GM21423 (cell line): ENCODE data around the gene SLC35D1.
"Not testable (repeated sequence)": the region's sequence is repeated elsewhere in the genome, so short reads cannot be mapped to it uniquely, and the experiment has no call there.

Experiments used
- ATAC-seq: cut with Tn5 transposase; IDR thresholded peaks from one replicate; pipeline ENCODE4 v1.9.1; 2021; ENCODE audit warnings: mild to moderate bottlenecking, moderate library complexity; ENCODE audit not compliant: unreplicated experiment

The SLC35D1 gene

DNA sequence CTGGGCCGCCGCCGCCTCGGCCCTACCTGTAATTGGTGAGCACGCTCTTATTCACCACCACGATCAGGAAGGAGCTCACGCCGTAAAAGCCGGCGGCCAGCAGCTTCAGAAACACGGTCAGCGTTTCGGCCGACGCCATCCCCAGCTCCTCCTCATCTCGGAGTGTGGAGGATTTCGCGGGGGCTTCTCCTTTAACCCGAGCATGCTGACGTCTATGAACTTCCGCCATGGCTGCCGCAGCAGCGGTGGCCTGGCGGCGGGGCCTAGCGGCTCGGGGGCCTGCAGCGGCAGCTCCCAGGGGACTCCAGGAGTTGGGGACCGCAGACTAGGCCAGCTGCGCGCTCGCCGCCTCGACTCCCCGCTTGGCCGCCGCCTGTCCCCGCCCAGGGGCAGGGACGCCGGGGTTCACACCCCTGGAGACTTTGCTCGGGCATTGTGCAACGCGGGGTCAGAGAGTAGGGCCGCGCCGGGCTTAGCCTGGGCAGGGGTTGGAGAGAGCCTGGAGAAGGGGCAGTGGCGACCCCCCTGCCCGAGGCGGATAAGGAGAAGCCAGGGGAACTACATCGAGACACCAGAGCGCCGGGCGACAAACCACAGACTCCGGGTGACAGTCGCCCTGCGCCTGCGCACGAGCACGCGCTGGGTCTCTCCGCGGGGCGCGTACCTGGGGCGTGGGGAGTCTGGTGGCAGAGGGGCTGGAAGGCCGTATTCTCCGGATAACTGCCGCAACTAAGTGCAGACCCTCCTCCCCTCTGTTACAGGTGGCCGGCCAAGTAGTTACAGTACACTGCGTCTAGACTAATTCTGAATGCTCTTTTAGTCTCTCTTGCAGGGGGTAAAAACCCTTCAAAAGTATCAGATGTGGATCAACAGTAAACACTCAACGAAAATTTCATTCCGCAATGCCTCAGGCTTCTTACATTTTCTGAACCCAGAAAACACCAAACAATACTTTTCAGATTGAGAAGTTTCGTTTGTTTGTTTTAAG is at the start of gene SLC35D1:
SLC35D1 (minus strand) TSS at position 364 of the 988 bp plus-strand sequence; CDS start at position 229, 135 bp downstream.
- peak; percentile 83 for ATAC-seq

DNA sequence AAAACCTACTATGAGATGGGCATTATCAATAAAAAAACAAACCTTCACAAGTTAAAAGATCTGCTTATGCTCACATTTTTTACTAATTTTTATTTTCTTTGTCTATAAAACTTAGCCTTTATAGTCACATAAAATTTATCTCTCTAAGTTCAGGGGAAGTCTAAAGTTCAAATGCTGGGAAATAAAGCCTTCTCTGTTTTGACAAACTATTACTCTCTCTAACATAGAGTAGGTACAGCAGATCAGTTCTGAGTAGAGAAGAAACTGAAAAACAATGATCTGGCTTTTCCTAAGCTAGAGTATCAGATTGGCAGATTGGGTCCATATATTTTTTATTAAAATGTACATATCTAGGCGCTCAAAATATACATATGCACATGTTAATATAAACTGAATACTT is 49.6 kb upstream of the SLC35D1 start:
- no peak for ATAC-seq

DNA sequence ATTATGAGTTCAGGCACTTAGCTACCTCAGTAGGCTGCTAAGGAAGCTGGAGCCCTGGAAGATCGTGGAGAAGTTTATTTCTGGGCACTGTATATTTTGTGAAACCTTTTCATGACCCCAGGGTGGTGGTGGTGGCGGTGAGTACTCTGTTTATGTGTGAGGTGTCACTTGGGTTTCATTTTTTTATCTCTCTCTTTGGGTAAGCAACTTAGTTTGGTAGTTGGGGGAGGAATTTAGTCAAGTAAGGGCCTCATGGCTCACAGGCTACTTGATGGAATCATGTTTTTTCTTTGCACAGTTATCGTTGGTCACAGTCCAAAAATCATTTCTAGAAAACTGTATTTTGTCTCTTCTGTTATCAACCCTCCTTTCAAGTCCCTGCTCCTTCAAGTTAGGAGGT is 46.9 kb upstream of the SLC35D1 start:
- no peak for ATAC-seq

DNA sequence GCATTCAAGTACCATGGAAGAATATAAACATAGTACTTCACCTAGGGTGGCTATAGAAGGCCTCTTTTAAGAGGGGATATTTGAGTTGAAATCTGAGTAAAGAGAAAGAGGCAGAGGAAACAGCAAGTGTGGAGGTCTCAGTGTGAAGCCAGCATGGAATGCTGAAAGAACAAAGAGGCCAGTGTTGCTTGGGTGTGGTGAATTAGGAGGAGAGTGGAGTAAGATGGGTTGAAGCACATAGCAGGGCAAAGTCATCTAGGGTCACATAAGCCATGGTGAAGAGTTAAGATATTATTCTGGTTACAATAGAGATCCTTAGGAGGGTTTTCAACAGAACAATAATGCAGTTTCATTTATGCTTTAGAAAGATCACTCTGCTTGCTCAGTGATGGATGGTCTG is 43.4 kb upstream of the SLC35D1 start:
- ATAC-seq = no peak

DNA sequence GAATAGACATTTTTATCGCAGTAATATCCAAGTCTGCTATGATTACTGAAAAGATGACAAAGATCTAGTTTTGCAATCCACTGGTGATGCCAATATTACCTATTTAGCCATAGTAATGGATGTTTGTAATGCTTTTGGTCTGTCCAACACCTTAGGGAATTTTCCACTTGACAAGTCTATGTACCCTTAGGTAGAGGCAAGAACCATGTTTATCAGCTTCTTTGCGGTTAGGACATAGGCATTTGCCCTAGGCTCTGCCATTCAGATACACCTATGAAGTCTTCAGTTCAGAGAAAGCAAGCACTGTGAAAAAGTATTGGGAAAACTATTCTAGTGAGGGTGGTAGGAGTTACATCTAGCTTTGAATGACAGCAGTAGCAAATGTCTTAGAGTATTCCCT is 40.2 kb upstream of the SLC35D1 start:
- ATAC-seq = no peak

DNA sequence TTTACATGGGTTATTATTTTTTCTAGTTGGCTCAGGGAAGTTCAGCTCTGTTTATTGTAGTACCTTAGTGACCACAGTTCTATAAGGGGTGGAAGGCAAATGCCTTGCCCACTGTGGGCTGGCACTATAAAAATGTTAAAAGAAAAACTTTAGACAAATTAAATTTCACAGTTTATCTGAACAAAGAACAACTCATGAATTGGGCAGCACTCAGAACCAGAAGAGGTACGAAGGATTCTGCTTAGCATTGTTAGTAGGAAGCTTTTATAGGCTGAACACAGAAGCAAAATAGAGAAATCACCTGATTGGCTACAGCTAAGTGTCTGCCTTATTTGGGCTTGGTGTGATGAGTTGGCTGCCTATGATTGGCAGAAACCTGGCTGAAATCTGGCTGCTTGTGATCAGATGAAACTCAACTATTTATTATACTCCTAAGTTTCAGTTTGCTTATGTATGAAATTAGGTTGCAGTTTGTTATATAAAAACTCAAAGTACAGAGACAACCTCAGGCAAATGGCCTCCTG is 35.8 kb upstream of the SLC35D1 start:
- ATAC-seq = no peak

DNA sequence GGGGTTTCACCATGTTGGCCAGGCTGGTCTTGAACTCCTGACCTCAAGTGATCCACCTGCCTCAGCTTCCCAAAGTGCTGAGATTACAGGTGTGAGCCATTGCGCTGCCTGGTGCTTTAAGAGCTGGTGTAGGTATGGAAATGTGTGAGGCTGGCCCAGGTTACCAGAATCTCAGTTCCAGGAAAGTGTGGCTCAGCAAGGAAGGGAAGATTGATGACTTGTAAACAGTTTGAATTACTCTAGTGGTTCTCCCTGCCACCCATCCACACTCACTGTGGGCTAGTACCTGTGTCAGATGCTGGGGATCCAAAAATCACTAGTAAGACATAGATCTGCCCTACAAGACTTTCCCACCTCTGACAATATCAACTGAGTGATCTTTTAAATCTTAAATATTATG is 34.5 kb upstream of the SLC35D1 start:
- ATAC-seq = no peak

DNA sequence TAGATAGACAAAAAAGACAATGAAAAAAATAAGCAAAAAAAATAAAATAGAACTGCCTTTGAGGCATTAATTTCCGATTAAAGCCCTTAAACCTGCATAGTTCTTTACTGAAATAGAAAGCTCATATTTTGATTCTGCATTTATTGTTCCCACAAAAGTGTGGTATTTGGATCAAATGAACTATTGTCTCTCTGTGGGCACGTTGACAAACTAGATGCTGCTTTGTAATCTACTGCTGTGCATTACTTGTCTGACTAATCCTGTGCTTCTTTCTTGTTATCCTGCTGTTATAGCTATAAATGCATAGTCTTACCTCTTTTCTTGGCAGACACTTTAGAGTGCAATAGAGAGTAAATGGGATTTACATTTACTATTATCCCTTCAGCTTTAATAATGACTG is 31.4 kb upstream of the SLC35D1 start:
- ATAC-seq = no peak

DNA sequence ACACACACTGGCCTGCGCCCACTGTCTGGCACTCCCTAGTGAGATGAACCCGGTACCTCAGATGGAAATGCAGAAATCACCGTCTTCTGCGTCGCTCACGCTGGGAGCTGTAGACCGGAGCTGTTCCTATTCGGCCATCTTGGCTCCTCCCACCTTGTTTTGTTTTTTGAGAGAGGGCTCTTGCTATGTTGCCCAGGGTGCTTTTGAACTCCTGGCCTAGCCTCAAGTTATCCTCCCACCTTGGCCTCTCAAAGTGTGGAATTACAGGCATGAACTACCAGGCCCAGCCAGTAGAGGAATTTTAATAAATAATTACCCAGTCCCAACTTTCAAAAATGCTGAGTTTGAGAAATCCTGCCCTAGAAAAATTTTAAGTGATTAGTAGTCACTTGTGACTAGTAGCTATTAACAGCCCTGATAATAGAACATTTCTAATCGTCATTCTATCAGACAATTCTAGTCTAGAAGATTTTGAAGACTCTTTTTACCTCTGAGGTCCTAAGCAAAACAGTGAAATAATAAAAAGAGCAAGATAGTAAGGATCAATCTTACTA is 30.9 kb upstream of the SLC35D1 start:
- ATAC-seq = no peak

DNA sequence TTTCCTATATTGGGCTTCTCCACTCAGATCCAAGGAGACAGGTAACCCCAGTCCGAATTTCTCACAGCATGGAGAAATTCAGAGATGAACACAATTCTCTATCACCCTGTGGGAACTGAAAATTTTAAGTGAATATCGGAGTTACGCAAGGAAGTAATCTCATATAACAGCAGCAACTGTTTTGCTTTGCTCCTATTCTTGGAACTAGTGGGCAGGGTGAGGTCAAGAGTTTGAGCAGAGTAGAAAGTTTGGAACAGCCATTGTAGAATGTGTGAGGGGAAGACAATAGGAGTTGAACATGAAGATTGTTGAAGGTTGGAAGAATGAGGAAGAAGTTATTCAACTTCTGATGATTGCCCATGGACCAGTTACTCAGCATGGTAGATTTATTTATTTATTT is 24.3 kb upstream of the SLC35D1 start:
- no peak for ATAC-seq

DNA sequence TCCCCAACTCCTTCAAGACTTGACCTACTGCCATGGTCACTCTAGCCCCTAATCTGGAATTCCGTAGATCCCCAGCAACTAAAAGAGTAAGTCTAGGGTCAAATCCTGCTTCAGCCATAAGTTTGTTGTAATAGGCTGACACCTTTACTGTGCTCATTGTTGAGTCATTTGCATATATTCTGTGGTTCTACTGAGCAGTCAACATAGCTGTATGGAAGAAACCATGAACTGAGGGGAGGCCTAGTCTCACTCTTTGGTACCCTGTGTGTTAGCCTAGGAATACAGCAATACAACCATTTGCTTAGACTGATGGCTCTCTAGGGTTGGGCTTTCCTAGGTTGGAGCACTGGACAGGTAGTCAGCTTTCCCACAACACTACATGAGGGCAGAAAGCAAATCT is 23.6 kb upstream of the SLC35D1 start:
- no peak for ATAC-seq

DNA sequence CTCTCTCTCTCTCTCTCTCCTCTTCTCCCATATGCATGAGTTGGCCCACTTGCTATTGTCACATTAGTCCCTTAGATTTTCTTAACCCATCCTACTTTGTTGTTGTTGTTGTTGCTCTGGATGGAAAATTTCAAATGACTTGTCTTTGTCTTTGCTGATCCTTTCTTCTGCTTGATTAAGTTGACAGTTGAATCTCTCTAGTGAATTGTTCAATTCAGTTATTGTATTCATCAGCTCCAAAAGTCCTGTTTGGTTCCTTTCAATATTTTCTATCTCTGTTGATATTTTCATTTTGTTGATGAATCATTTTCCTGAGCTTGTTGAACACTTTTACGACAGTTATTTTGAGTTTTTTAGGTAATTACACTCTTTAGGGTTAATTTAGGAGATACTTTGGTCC is 18.8 kb upstream of the SLC35D1 start:
- ATAC-seq = no peak

DNA sequence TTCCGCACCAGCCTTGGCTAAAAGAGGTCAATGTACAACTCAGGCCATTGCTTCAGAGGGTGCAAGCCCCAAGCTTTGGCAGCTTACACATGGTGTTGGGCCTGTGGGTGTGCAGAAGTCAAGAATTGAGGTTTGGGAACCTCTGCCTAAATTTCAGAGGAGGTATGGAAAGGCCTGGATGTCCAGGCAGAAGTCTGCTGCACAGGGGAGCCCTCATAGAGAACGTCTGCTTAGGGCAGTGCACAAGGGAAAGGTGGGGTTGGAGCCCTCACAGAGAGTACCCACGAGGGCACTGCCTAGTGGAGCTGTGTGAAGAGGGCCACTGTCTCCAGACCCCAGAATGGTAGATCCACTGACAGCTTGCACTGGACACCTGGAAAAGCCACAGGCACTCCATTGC is 13.7 kb upstream of the SLC35D1 start:
- not testable (repeated sequence) for ATAC-seq

DNA sequence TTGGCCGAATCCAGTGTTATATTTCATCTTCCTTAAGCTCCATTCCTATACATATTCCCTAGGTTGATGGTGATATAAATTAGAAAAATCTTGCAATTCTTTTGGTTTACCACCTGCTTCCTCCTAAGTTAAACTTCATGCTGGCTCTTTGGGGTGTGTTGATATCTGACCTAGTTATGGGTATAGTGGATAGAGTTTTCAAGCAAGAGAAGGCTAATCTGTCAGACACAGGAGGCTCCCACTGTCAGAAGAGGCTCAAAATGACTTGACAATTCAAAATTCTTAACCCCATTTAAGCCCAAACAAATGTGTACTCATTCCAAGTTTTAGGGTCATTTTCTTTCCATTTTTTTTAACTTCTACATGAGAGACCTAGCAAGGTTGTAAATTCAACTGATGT is 8.5 kb upstream of the SLC35D1 start:
- ATAC-seq = no peak

DNA sequence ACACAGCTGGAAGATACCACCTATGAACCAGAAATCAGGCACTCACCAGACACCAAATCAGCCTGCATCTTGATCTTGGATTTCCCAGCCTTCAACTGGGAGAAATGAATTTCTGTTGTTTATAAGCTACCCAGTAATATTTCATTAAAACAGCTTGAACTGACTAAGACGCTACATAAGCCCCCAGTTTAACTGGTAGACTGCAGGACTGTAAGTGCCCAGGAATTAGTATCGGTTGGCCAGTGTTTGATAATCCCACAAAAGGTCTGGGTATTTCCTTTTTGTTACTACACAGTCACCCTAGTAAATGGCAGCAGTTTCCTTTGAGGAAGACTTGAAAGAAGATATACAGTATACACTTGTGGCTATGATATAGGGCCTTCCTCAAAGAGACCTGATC is 7.3 kb upstream of the SLC35D1 start:
- ATAC-seq = no peak

DNA sequence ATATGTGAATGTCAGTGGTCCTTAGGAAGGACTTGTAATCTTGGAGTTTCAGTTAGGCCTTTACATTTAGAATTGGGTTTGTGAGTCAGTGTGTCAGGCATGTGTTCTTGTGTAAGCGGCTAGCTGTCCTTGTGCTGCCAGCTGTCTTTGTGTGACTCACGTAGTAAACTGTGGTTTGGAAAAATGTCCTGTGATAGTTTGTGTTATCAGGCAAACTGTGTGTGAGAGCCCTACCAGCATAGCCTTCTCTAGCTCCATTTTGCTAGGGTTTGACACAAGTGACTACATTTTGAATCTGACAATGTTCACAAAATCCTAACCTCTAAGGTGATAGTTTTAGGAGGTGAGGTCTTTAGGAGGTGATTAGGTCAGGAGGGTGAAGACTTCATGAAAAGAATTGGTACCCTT is 6.9 kb upstream of the SLC35D1 start:
- ATAC-seq = no peak

DNA sequence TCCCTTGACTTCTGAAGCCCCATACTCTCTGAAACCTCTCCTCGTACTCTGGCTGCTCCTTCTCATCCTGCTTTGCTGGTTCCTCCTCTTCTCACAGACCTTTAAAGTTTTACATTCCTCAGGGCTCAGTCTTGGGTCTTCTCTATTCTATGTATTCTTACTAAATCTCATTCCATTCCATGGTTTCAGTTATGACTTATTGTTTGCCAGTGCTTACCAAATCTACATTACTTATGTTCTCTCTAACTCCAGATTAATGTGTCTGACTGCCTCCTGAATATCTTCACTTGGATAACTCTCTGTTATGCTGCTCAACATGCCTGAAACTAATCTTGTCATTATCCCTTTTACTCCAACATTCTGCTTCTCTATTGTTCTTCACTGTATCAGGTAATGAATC is 5.4 kb upstream of the SLC35D1 start:
- no peak for ATAC-seq

DNA sequence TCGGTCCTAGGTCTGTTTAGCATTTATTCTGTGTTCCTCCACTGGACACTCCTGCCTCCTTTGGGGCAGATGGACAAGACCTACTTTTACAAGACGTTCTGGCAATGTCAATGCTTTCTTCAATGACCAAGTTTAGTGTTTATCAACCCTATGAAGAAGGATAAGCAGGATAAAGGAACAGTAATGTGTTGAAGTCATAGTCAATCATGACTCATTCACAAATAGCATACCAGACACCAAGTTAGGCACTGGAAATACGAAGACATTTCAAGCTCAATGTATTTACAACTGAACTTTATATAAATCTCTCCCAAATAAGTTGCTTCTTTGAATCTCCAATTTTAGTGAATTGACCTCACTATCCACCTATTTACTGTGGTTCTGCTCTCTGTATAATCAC is 4.8 kb upstream of the SLC35D1 start:
- ATAC-seq = no peak

DNA sequence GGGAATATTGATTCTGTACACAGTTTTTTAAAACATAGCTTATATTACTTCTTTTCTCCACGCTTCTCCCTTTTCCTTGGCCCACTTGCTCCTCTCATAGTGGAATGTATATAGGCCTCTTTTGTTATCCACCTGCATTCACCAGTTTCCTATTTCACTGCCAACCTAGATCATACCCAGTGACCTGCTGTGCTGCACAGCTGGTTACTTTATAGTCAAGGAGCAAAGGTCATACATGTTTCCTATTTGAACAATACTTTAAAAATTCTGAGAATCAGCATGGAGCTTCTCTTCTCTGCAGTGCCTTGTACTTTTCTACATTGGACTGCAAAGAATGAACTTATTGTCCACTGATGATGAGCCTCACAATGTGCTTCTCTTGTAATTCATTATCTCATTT is 4.3 kb upstream of the SLC35D1 start:
- no peak for ATAC-seq

DNA sequence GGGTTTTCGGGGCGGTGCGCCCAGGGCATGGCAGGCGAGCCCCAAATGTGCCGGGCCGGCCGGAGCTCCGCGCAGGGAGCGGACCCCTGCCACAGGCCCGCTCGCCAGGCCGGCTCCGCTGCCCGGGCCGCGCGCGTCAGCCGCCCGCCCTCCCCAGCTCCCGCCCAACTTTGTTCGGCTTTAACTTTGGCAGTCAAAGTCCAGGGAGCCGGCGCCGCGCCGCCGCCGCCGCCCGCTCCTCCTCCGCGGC is 488 bp downstream of the SLC35D1 start:
- peak; percentile 33 for ATAC-seq

DNA sequence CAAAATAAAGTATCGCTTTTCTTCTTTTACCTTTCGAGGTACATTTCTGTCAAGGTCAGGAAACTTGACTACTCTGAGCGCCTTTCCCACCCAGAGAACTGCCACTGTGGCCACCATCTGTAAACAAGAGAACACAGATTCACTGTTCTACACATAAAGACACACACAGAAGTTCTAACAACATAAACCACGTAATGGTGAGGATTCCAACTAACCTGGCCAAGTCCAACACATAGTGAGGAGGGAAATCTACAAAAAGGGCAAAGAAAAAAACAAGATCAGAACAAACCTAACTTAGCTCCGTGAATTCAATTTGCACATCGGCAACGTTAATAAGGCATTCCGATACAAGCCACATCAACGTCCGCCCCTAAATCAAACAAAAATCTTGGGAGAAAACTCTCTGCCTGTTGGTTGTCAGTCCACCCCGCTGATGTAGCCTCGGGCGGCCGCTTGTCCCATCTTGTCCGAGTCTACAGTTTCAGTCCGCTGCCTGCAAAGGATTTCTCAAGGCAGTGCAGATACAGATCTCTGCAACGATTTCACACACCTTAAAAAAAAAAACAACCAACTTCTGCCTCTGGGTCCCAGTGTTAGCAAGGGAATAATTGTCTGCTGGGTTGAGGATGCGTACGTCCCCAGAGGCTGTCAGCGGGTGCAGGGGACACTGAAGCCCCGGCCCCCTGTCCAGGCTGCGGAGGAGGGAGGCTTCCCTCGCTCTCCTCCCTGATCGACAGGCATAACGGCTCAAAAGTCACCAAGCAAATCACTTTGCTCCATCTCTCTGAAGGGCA is 1.0 kb downstream of the SLC35D1 start:
- ATAC-seq = peak; percentile 5

DNA sequence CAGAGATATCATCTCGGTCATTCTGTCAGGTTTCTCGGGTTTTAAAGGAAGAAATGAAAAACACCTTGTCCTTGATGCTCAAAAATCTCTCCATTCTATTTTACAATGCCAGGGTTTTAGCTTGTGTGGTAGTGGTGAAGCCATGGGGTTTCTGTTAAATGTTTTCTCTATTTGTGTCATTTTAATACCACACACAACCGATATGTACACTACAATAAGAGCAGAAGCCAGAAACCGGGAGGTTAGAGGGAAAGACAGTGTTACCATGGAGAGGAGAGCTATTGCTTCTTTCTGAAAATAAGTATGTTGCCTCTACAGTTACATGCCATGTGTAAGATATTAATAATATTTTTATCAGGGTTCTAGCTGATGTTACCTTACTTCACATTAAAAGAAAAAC is 2.8 kb downstream of the SLC35D1 start:
- ATAC-seq = no peak
